ENCODE data around the gene TUFT1.
"Not testable (repeated sequence)": the region's sequence is repeated elsewhere in the genome, so short reads cannot be mapped to it uniquely, and the experiment has no call there.

TUFT1 gene

GRCh38 chr1:151618996-151619395 lies 78.9 kb downstream of the TUFT1 start:
- not testable (repeated sequence) for DNase-seq

GRCh38 chr1:151619489-151620093 lies 79.5 kb downstream of the TUFT1 start:
- no peak for DNase-seq

- no peak for DNase-seq
Measured at GRCh38 chr1:151620286-151620685, 80.2 kb downstream of the TUFT1 start.

GRCh38 chr1:151621351-151621750 lies 81.2 kb downstream of the TUFT1 start:
- peak; percentile 67 for DNase-seq

GRCh38 chr1:151624783-151625182 lies 84.7 kb downstream of the TUFT1 start:
- DNase-seq = no peak

GRCh38 chr1:151626740-151627334 lies 86.7 kb downstream of the TUFT1 start:
- DNase-seq = no peak

- DNase-seq = no peak
Measured at GRCh38 chr1:151629278-151629677, 89.2 kb downstream of the TUFT1 start.

All from NCI-H82 (cell line).